ENCODE measurements around the gene GSG1. TPM values are rescaled to one million over a fixed set of nuclear protein-coding genes. Genes with fewer than 3 reads are reported as not detected.

GSG1 gene
- polyA plus RNA-seq, 2 of the 4 experiments (the other 2 are of a cell fraction) = 0.06 TPM; not detected in 1

GRCh38 chr12:13120413-13120812, 16.9 kb upstream of the GSG1 start:
- ChIA-PET CTCF (interaction anchor here (0.8 to 1.6 kb wide), 3 partner anchors 15 to 92 kb away, joined by 3 to 5 read pairs (median 5); no protein-coding TSS in a partner anchor), POLR2A (no interaction called here)
- TF ChIP-seq BCL3 (IDR thresholded peaks at IDR 0.05) = no peak
- TF ChIP-seq BHLHE40 (IDR thresholded peaks at IDR 0.05; ENCODE audit: low read depth, low read length) = no peak
- no peak for TF ChIP-seq HDAC2 (IDR thresholded peaks at IDR 0.05)
- TF ChIP-seq CBX8 (IDR thresholded peaks at IDR 0.05) = no peak
- TF ChIP-seq MAX (IDR thresholded peaks at IDR 0.05) = no peak
- TF ChIP-seq ZSCAN20 (CRISPR knock-in tag; IDR thresholded peaks at IDR 0.05) = no peak
- no peak for TF ChIP-seq REST (IDR thresholded peaks at IDR 0.05)
- no peak for TF ChIP-seq EHF (CRISPR knock-in tag; IDR thresholded peaks at IDR 0.05)
- TF ChIP-seq RNF2 (IDR thresholded peaks at IDR 0.05; ENCODE audit: borderline replicate concordance, low read depth) = no peak
- TF ChIP-seq CTCF (IDR thresholded peaks at IDR 0.05) = no peak
- no peak for TF ChIP-seq JUNB (IDR thresholded peaks at IDR 0.05)
- no peak for ATAC-seq
- Histone ChIP-seq H3K4me3 (no peak overlapping the region), H3K4me1 (peaks cover 19% of the 10 kb centered on the region), H3K27ac (no peak overlapping the region), H3K4me2 (no peak overlapping the region), H3K9me3 (no peaks in the 10 kb centered on the region)
- WGBS (ENCODE audit: missing lambda C conversion rate) = 82% methylated on average over 3 of the region's 3 CpGs
- no peak for FAIRE-seq
- no peak for DNase-seq (ENCODE audit: low read depth in 1 of 2, low spot score in 1 of 2)

- ATAC-seq (no peak), FAIRE-seq (no peak), DNase-seq (ENCODE audit: low read depth in 1 of 2, low spot score in 1 of 2) (no peak)
- Histone ChIP-seq H3K4me2 (no peak overlapping the region), H3K9me3 (no peaks in the 10 kb centered on the region), H3K4me3 (no peak overlapping the region), H3K4me1 (peaks cover 13% of the 10 kb centered on the region), H3K27ac (no peak overlapping the region)
- CTCF ChIA-PET = interaction anchor here (0.8 to 1.6 kb wide), 2 partner anchors 18 to 92 kb away, joined by 3 to 5 read pairs; no protein-coding TSS in a partner anchor
- WGBS (ENCODE audit: missing lambda C conversion rate) = 94% methylated on average over 2 of the region's 2 CpGs
- TF ChIP-seq TFCP2L1 (CRISPR knock-in tag; IDR thresholded peaks at IDR 0.05) (no peak), SMC3 (IDR thresholded peaks at IDR 0.05) (no peak), RAD21 (conservative IDR thresholded peaks at IDR 0.05 in 1 of 2, IDR thresholded peaks at IDR 0.05 in 1 of 2) (no peak)
- POLR2A ChIA-PET = no interaction called here
These were observed 16.4 kb upstream of the GSG1 start for GRCh38 chr12:13119826-13120225.

- Histone ChIP-seq H3K4me3 (no peak overlapping the region), H3K4me2 (no peak overlapping the region), H3K27ac (no peak overlapping the region), H3K9me3 (no peaks in the 10 kb centered on the region), H3K4me1 (peaks cover 16% of the 10 kb centered on the region)
- ChIA-PET CTCF (interaction anchor here (1.0 to 1.8 kb wide), 5 partner anchors 14 to 139 kb away, joined by 3 to 6 read pairs (median 3); no protein-coding TSS in a partner anchor), POLR2A (interaction anchor here (1.5 kb wide), 1 partner anchor 15 kb away, joined by 6 read pairs; no protein-coding TSS in a partner anchor)
- no peak for TF ChIP-seq RNF2 (IDR thresholded peaks at IDR 0.05; ENCODE audit: borderline replicate concordance, low read depth)
- TF ChIP-seq TP53 (CRISPR knock-in tag; IDR thresholded peaks at IDR 0.05) = no peak
- TF ChIP-seq JUN (IDR thresholded peaks at IDR 0.05) = no peak
- TF ChIP-seq FOXS1 (CRISPR knock-in tag; IDR thresholded peaks at IDR 0.05) = no peak
- no peak for TF ChIP-seq EHF (CRISPR knock-in tag; IDR thresholded peaks at IDR 0.05)
- no peak for TF ChIP-seq SREBF2 (IDR thresholded peaks at IDR 0.05)
- no peak for TF ChIP-seq HOXB13 (CRISPR knock-in tag; IDR thresholded peaks at IDR 0.05; ENCODE audit: low read depth)
- TF ChIP-seq RCOR1 (IDR thresholded peaks at IDR 0.05; ENCODE audit: low read depth, low read length) = no peak
- TF ChIP-seq NR3C1 (IDR thresholded peaks at IDR 0.05) = no peak
- no peak for TF ChIP-seq RFX5 (IDR thresholded peaks at IDR 0.05)
- no peak for TF ChIP-seq HES2 (IDR thresholded peaks at IDR 0.05)
- TF ChIP-seq EHMT2 (IDR thresholded peaks at IDR 0.05; ENCODE audit: low read depth) = no peak
- TF ChIP-seq E2F6 (IDR thresholded peaks at IDR 0.05; ENCODE audit: borderline replicate concordance, low read depth) = no peak
- TF ChIP-seq NPAS2 (CRISPR knock-in tag; IDR thresholded peaks at IDR 0.05; ENCODE audit: borderline replicate concordance) = no peak
- WGBS (ENCODE audit: missing lambda C conversion rate) = 88% methylated on average over 6 of the region's 6 CpGs
- DNase-seq (ENCODE audit: low read depth in 1 of 2, low spot score in 1 of 2) = no peak
- no peak for FAIRE-seq
- ATAC-seq = peak in 1 of 2 experiments; percentile 28; a peak in 2 of 6 replicates
These were observed 13.6 kb upstream of the GSG1 start for GRCh38 chr12:13117029-13117428.
